CMK (cell line): Measurements from ENCODE around the gene KCTD2.

Source experiments
- DNase-seq: peaks from one replicate; pipeline ENCODE4 v3.0.0-alpha.2; 2010; ENCODE audit warnings: low read depth

Gene KCTD2

DNA sequence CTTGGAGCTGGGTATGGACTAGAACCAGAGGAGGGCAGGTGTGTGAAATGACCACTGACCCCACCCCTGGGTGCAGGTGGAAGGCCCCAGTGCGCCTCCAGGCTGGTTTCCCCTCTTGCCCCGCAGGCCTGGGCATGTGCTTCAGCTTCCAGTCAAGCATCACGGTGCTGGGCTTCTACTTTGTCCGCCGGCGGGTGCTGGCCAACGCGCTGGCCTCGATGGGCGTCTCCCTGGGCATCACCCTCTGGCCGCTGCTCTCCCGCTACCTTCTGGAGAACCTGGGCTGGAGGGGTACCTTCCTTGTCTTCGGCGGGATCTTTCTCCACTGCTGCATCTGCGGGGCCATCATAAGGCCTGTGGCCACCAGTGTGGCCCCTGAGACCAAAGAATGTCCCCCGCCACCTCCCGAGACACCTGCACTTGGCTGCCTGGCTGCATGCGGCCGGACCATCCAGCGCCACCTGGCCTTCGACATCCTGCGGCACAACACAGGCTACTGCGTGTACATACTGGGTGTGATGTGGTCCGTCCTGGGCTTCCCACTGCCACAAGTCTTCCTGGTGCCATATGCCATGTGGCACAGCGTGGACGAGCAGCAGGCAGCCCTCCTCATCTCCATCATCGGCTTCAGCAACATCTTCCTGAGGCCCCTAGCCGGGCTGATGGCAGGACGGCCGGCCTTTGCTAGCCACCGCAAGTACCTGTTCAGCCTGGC lies 53.0 kb downstream of the KCTD2 start:
- no peak for DNase-seq

DNA sequence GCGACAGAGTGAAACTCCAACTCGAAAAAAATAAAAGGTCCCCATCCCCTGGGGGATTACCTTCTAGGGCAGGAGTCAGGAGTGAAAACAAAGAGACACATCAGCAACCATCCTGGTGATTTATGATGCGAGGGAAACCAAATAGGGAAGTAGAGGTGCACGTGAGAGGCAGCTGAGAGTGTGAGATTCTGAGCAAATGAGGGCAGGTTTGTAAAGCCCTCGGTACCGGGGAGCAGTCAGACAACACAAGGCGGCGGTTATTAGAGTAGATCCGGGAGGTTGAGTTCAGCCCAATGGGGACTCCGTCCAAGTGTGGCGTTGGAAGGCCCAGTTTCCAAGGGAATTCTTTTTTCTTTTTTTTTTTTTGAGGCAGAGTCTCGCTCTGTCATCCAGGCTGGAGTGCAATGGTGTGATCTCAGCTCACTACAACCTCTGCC lies 55.4 kb downstream of the KCTD2 start:
- no peak for DNase-seq

DNA sequence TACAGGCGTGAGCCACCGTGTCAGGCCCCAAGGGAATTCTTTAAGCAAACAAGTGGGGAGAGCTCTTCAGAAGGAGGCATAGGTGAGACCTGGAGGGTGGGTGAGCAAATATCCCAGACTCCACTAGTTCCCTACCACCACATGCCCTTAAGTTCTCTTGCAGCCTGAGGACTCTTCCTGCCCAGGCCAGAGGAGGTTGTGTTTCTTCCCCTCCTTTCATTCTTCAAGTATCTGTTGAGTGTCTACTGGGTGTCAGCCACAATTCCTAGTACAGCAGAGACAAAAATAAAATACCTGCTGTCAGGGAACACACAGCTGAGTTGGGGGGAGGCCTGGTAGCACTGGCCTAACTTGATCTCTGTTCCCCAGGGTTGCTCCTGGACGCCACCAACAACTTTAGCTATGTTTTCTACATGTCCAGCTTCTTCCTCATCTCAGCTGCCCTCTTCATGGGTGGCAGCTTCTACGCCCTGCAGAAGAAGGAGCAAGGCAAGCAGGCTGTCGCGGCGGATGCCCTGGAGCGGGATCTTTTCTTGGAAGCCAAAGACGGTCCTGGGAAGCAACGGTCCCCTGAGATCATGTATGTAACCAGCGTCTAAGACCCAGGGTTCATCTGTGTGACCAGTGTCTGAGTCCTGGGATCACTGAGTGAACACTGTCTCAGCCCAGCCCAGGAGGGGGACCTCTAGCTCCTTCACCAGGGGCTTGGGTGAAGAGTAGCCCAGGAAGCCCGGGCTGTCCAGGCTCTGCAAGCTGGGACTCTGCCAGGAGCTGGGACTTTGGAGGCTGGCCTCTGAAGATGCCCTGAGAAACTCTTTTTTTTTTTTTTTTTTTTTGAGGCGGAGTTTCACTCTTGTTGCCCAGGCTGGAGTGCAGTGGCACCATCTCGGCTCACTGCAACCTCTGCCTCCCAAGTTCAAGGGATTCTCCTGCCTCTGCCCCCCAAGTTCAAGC lies 56.9 kb downstream of the KCTD2 start:
- DNase-seq: no peak

DNA sequence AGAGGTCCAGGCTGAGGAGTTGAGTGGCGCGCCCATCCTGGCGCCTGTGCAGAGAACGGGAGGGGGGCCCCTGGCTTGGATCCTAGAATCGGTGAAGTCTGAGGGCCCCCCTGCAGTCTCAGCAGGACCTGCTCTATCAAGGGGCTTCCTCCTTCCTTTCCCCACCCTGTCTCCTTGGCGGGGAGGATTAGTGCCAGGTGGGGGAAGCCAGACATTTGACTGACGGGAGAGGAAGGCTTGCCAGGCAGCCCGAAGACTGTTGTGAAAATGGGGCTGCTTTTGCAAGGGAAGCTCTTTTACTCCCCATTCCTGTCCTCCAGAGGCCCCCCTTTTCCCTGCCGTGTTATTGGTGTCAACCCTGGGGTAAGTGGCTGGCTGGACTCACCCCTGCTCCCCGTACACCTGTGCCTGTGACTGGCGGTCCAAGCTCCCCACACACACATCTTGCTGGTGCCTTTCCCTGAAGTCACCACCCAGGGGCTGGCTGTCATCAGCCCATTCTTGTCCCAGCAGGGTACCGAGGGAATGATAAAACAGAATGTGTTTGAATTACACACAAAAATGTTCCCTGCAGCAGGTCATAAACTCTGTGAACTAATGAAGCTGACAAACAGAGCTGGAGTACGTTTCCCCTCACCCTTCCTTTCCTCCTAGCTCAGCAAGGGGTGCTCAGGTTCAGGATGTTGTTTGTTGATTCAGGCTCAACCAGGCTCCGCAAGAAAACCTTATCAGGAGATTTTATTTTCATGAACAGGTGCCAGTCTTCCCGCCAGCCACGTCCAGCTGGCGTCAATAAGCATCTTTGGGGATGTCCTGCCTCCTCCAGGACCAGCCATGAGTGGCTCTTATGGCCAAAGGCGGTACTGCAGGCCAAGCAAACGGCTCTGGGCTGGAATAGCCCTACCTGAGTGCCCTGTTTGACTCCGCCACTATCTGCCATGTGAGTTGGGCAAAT lies 58.4 kb downstream of the KCTD2 start:
- DNase-seq: no peak

DNA sequence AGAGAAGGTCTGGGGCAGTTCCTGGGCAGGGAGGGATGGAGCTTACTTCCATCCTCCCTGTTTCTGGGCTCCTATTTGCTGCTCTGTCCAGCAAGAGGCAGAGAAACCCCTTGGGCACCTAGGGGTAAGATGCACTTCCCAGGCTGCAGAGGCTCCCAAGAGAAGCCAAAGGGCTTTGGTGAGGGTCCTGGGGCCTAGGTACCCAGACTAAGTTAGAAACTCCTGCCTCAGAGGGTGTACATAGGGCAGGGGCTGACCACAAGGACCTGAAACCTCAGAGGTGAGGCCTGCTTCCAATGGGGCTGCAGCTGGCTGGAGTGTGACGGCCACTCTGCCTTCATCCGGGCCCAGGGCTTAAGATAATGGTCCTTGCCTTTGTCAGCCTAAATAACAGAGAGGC lies 61.2 kb downstream of the KCTD2 start:
- DNase-seq: no peak

DNA sequence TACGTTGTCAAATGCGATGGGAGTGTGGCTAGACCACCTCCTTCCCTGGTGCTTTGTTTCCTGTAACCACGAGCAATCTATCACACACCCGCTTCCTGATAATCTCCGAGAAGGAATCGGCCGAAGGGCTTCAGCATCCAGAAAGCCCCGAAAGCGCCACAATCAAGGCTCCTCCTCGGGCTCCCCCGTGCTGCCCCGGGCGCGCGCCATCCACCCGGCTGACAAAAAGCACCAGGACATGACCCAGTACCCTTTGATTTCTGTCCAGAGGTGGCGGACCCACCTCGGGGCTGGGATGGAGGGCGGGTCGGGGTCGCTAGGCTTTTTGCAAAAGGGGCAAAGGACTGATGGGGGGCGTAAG lies 62.0 kb downstream of the KCTD2 start:
- DNase-seq: no peak

DNA sequence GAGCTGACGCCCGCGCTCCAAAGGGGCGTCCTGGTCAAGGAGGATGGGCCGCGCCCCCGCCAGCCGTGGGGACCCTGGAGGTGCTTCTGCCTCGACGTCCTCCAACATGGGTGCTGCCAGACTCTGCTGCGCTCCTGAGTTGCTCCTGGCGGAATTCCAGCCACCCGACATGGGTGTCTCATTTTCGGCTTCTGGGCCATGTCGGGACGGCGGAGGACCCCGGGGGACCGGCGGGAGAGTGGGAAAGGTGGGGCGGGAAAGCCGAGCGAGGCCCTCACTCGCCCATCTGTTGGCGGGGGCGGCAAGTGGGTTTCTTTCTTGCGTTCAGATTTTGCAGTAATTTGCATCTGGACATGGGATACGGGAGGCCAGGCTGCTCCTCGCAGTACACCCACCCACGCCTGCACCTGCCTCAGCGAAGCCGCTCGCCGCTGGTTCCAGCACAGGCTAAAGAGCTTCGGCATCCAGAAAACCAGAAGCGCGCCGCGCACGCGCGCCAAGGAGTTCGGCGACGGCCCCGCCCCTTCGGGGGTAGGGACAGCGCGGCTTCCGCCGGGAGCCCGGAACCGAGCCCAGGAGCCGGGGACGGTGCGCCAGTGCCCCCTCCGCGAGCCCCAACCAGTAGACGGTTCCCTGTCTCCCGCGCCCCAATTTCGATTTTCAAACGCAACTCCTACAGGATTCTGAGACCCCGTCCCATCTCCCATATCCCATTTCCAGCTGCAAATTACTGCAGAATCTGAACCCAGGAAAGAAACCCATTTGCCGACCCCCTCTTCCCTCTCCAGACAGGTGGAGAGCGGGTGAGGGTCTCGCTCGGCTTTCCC lies 62.6 kb downstream of the KCTD2 start, which contains the start of gene ARMC7:
ARMC7 (plus strand) TSS at position 563 of the 827 bp plus-strand sequence. CDS start 320 bp downstream, outside the sequence.
- DNase-seq: peak; percentile 76

DNA sequence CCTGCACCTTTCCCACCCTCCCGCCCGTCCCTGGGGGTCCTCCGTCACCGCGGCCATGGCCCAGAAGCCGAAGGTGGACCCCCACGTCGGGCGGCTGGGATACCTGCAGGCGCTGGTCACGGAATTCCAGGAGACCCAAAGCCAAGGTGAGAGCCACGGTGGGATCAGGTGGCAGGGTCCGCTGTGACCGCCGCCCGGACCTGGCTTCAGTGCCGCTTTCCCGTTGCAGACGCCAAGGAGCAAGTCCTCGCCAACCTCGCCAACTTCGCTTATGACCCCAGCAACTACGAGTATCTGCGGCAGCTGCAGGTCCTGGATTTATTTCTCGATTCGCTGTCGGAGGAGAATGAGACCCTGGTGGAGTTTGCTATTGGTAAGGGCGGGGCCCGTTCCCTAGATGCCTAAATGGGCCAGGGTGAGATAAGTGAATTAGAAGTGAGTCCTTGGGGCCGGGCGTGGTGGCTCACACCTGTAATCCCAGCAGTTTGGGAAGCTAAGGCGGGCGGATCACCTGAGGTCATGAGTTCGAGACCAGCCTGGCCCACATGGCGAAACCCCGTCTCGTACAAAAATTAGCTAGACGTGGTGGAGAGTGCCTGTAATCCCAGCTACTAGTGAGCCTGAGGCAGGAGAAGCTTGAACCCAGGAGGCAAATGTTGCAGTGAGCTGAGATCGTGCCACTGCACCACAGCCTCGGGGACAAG lies 63.4 kb downstream of the KCTD2 start:
- no peak for DNase-seq

DNA sequence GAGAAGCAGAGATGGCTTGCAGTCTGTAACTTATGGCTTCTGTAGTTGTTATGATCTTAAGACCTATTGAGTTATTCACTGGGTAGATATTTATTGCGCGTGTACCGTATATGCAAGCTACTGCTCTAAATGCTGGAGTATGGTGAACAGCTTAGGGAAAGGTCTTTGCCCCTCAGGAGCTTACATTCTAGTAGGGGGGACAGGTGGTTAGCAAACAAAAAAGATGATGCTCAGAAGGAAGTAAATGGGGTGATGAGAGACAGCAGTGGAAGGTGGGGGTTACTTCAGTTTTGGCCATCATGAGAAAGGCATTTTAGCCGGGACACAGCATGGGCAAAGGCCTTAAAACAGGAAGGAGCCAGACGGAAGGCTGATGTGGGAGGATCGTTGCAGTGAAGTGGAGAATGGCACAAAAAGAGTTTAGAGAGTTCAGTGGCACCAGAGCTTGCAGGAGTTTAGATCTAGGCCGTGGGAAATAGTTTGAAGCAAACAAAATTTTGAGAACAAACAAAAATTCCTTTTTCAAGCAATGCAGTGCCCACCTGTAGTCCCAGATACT lies 64.8 kb downstream of the KCTD2 start:
- no peak for DNase-seq

DNA sequence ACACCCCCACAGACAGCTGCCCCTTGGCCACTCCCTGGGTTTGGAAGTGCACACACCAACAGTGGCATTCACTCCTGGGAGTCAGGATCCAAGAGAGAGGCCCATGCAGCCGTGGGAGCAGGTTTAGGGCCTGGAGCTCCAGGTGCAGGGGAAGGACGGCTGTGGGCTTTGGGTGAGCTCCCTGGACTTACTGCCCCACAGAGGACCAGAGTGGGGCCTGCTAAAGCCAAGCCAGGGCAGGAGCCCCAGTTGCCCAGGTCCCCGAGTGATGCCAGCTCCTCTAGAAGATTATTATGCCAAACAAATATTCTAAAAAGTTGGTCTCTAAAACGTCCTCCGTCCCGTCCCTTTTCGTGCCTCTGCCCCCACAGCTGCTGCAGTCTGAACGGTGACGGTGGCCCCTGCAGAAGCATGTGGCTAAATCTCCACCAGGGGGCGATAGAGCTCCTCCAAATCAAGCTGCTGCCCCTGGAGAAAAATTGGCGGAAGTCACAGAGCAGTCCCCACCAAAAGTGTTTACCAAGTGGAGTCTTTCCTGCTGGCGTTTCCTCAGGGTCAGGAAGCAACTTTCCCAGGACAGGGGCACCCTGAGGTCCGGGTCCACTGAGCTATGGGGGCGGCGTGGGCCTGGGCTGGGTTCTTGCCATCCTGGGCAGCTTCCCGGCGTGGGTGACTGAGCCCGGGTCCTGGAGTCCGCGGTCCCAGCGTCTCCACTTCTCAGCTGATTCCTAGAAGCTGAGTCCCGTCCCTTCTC lies 67.0 kb downstream of the KCTD2 start:
- peak; percentile 89 for DNase-seq

DNA sequence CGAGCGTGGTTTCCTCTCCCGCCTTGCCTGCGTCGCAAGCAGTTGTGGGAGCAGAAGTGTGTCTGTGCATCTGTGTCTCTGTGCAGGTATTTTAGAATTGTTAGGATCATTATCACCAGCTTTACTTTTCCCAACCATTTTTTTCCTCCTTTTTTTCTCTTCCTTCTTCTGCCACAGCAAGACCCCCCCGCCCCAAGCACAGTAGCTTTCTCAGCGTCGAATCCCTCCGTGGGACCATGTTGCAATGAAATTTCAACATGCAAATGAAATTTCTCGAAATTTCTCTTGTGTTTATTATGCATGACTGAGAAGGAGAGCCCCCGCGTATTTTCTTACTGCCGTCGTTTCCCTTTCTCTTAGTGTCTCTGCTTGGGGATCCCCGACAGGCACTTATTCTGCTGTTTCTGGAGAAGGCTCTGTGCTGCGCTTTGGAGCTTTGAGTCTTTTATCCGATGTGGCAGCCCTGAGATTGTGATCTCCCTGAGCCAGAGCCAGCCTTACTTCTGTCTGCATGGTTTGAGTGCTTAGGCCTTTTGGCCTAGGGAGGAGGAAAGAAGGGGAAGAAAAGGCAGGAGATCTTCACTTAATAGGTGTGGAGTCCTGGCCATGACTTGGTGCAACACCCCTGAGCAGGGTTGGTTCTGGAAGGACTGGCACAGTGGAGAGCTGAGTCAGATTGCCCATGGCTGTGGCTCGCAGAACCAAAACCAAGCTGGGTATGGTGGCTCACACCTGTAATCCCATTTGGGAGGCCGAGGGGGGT lies 67.7 kb downstream of the KCTD2 start:
- no peak for DNase-seq
